GM21515 (cell line): ENCODE measurements around the gene CGAS.
"Not testable (repeated sequence)": the region's sequence is repeated elsewhere in the genome, so short reads cannot be mapped to it uniquely, and the experiment has no call there.

Experiments used
- ATAC-seq: cut with Tn5 transposase; IDR thresholded peaks from one replicate; pipeline ENCODE4 v1.9.1; 2021; ENCODE audit not compliant: unreplicated experiment

The CGAS gene

GRCh38 chr6:73452107-73452461, at the start of gene CGAS:
TSS of gene CGAS (minus strand) at chr6:73452297. CDS start at chr6:73452181, 116 bp downstream.
- peak; percentile 66 for ATAC-seq

- no peak for ATAC-seq
These were observed 45.8 kb upstream of the CGAS start for GRCh38 chr6:73497915-73498314.

GRCh38 chr6:73491377-73491776, 39.3 kb upstream of the CGAS start:
- no peak for ATAC-seq

GRCh38 chr6:73487473-73487872, 35.4 kb upstream of the CGAS start:
- ATAC-seq: no peak

GRCh38 chr6:73484438-73484837, 32.3 kb upstream of the CGAS start:
- ATAC-seq: no peak

GRCh38 chr6:73481969-73482368, 29.9 kb upstream of the CGAS start:
- ATAC-seq: no peak

- ATAC-seq: no peak
These were observed 25.3 kb upstream of the CGAS start for GRCh38 chr6:73477407-73477806.

GRCh38 chr6:73476723-73477122, 24.6 kb upstream of the CGAS start:
- no peak for ATAC-seq

GRCh38 chr6:73471686-73472290, 19.7 kb upstream of the CGAS start:
- peak; percentile 92 for ATAC-seq

GRCh38 chr6:73461537-73462350, 9.6 kb upstream of the CGAS start, which contains the start of gene MTO1:
TSS of gene MTO1 (plus strand) at chr6:73461737. CDS start at chr6:73461855, 118 bp downstream.
- ATAC-seq: peak; percentile 94

- no peak for ATAC-seq
These were observed 8.0 kb upstream of the CGAS start for GRCh38 chr6:73460056-73460455.

- not testable (repeated sequence) for ATAC-seq
These were observed 7.4 kb upstream of the CGAS start for GRCh38 chr6:73459474-73459873.

GRCh38 chr6:73455865-73456629, 4.0 kb upstream of the CGAS start:
- ATAC-seq: no peak

GRCh38 chr6:73451223-73452106, 632 bp downstream of the CGAS start:
- peak; percentile 63 for ATAC-seq

GRCh38 chr6:73443555-73443954, 8.5 kb downstream of the CGAS start:
- ATAC-seq: no peak

- ATAC-seq: no peak
These were observed 16.9 kb downstream of the CGAS start for GRCh38 chr6:73435236-73435635.

- ATAC-seq: no peak
These were observed 30.6 kb downstream of the CGAS start for GRCh38 chr6:73421534-73421933.

GRCh38 chr6:73418081-73418741, 33.9 kb downstream of the CGAS start:
- ATAC-seq: no peak

- ATAC-seq: no peak
These were observed 39.0 kb downstream of the CGAS start for GRCh38 chr6:73413102-73413501.

GRCh38 chr6:73409395-73409794, 42.7 kb downstream of the CGAS start:
- ATAC-seq: no peak
